Measurements from ENCODE around the gene PTPRN2. TPM values are rescaled to one million over a fixed set of nuclear protein-coding genes. Genes with fewer than 3 reads are reported as not detected.

PTPRN2 gene
- polyA plus RNA-seq, 1 of the 3 experiments (the other 2 are of a cell fraction): 4.0 TPM

GRCh38 chr7:158093156-158093796 is 494.3 kb downstream of the PTPRN2 start:
- CTCF ChIA-PET: interaction anchor here (1.5 to 1.7 kb wide), 2 partner anchors 11 to 19 kb away, joined by 3 to 5 read pairs; no protein-coding TSS in a partner anchor
- WGBS (ENCODE audit: low lambda C conversion rate): 60% methylated on average over 19 of the region's 20 CpGs
- Histone ChIP-seq H3K27ac (ENCODE audit: low read depth in 2 of 2, low read length in 1 of 2) (no peak overlapping the region), H3F3A (replicated peaks; ENCODE audit: insufficient read depth) (no peaks in the 10 kb centered on the region), H3K9ac (no peak overlapping the region), H3K4me3 (ENCODE audit: low read depth in 2 of 2, low read length in 1 of 2) (no peak overlapping the region), H2AFZ (ENCODE audit: low read depth) (no peak overlapping the region), H4K20me1 (ENCODE audit: insufficient read depth) (no peaks in the 10 kb centered on the region), H3K27me3 (ENCODE audit: insufficient read depth) (no peaks in the 10 kb centered on the region), H3K4me1 (ENCODE audit: control insufficient read depth in 1 of 2, insufficient read depth in 2 of 2, low read depth in 1 of 2, low read length in 1 of 2) (peaks cover 0 to 4% of the 10 kb centered on the region in 2 experiments; a peak in 1 of 4 replicates), H3K9me2 (no peaks in the 10 kb centered on the region), H3K4me2 (no peak overlapping the region), H3K79me2 (ENCODE audit: insufficient read depth) (no peaks in the 10 kb centered on the region), H3K9me3 (0 out of 2 replicates have a peak, but pooled peaks cover 4% of the 10 kb centered on the region), H3K36me3 (replicated peaks in 1 of 2; ENCODE audit: control insufficient read depth in 1 of 2, insufficient read depth in 2 of 2, low read length in 1 of 2) (no peaks in the 10 kb centered on the region)
- POLR2A ChIA-PET: no interaction called here
- no peak for TF ChIP-seq FOXM1 (IDR thresholded peaks at IDR 0.05; ENCODE audit: low read depth)
- TF ChIP-seq YY1 (IDR thresholded peaks at IDR 0.05; ENCODE audit: low read depth): no peak
- no peak for TF ChIP-seq IRF3 (IDR thresholded peaks at IDR 0.05; ENCODE audit: low read depth, low read length)
- TF ChIP-seq SIN3A (IDR thresholded peaks at IDR 0.05; ENCODE audit: borderline replicate concordance, low read depth, low read length): no peak
- TF ChIP-seq CHD2 (IDR thresholded peaks at IDR 0.05; ENCODE audit: low read length, partially characterized antibody): no peak
- no peak for TF ChIP-seq MXI1 (IDR thresholded peaks at IDR 0.05; ENCODE audit: low read depth, low read length)
- no peak for TF ChIP-seq TEAD4 (IDR thresholded peaks at IDR 0.05; ENCODE audit: borderline replicate concordance, insufficient read depth)
- TF ChIP-seq GATA2 (CRISPR knock-in tag; IDR thresholded peaks at IDR 0.05): no peak
- no peak for TF ChIP-seq TCF12 (IDR thresholded peaks at IDR 0.05)
- TF ChIP-seq USF1 (IDR thresholded peaks at IDR 0.05; ENCODE audit: borderline replicate concordance, low read depth): no peak
- no peak for TF ChIP-seq EP300 (IDR thresholded peaks at IDR 0.05; ENCODE audit: borderline replicate concordance in 1 of 2, low read depth in 1 of 2, low read length in 1 of 2)
- no peak for TF ChIP-seq RCOR1 (IDR thresholded peaks at IDR 0.05; ENCODE audit: low read length)
- no peak for TF ChIP-seq TAF1 (IDR thresholded peaks at IDR 0.05; ENCODE audit: borderline replicate concordance, low read depth, low read length)
- DNase-seq: no peak

- WGBS (ENCODE audit: low lambda C conversion rate): 60% methylated on average over 14 of the region's 14 CpGs
Observed at GRCh38 chr7:158087196-158087595, 500.4 kb downstream of the PTPRN2 start.

More at GRCh38 chr7:158087196-158087595, 500.4 kb downstream of the PTPRN2 start:
- Histone ChIP-seq H3K9me2 (no peaks in the 10 kb centered on the region), H3K27ac (ENCODE audit: low read depth in 2 of 2, low read length in 1 of 2) (peak overlapping the region in 1 of 2 experiments; percentile 0; a peak in 1 of 4 replicates), H3K4me1 (ENCODE audit: control insufficient read depth in 1 of 2, insufficient read depth in 2 of 2, low read depth in 1 of 2, low read length in 1 of 2) (peaks cover 0 to 15% of the 10 kb centered on the region in 2 experiments; a peak in 2 of 4 replicates), H3K9me3 (0 out of 2 replicates have a peak, but pooled peaks cover 4% of the 10 kb centered on the region), H3F3A (replicated peaks; ENCODE audit: insufficient read depth) (no peaks in the 10 kb centered on the region), H2AFZ (ENCODE audit: low read depth) (no peak overlapping the region), H4K20me1 (ENCODE audit: insufficient read depth) (no peaks in the 10 kb centered on the region), H3K36me3 (replicated peaks in 1 of 2; ENCODE audit: control insufficient read depth in 1 of 2, insufficient read depth in 2 of 2, low read length in 1 of 2) (no peaks in the 10 kb centered on the region), H3K9ac (no peak overlapping the region), H3K4me3 (ENCODE audit: low read depth in 2 of 2, low read length in 1 of 2) (no peak overlapping the region), H3K27me3 (ENCODE audit: insufficient read depth) (no peaks in the 10 kb centered on the region), H3K4me2 (no peak overlapping the region), H3K79me2 (ENCODE audit: insufficient read depth) (no peaks in the 10 kb centered on the region)
- no peak for TF ChIP-seq CHD2 (IDR thresholded peaks at IDR 0.05; ENCODE audit: low read length, partially characterized antibody)
- no peak for TF ChIP-seq JUND (IDR thresholded peaks at IDR 0.05)
- TF ChIP-seq NFIC (IDR thresholded peaks at IDR 0.05; ENCODE audit: borderline replicate concordance): no peak
- no peak for TF ChIP-seq POLR2AphosphoS5 (IDR thresholded peaks at IDR 0.05; ENCODE audit: low read depth, low read length)
- TF ChIP-seq RFX5 (IDR thresholded peaks at IDR 0.05; ENCODE audit: low read length): no peak
- TF ChIP-seq ELF1 (IDR thresholded peaks at IDR 0.05): no peak
- TF ChIP-seq EZH2phosphoT487 (IDR thresholded peaks at IDR 0.05; ENCODE audit: borderline replicate concordance, low read depth): no peak
- no peak for TF ChIP-seq GATA2 (CRISPR knock-in tag; IDR thresholded peaks at IDR 0.05)
- TF ChIP-seq SIN3A (IDR thresholded peaks at IDR 0.05; ENCODE audit: borderline replicate concordance, low read depth, low read length): no peak
- TF ChIP-seq PBX3 (IDR thresholded peaks at IDR 0.05): no peak
- no peak for TF ChIP-seq TCF12 (IDR thresholded peaks at IDR 0.05)
- no peak for TF ChIP-seq RXRA (IDR thresholded peaks at IDR 0.05; ENCODE audit: borderline replicate concordance, low read depth)
- TF ChIP-seq MAX (IDR thresholded peaks at IDR 0.05; ENCODE audit: low read depth): no peak
- no peak for TF ChIP-seq RCOR1 (IDR thresholded peaks at IDR 0.05; ENCODE audit: low read length)
- no peak for TF ChIP-seq YY1 (IDR thresholded peaks at IDR 0.05; ENCODE audit: low read depth)
- no peak for TF ChIP-seq TAF1 (IDR thresholded peaks at IDR 0.05; ENCODE audit: borderline replicate concordance, low read depth, low read length)
- TF ChIP-seq USF2 (IDR thresholded peaks at IDR 0.05; ENCODE audit: borderline replicate concordance, low read depth, low read length): no peak
- no peak for TF ChIP-seq EP300 (IDR thresholded peaks at IDR 0.05; ENCODE audit: borderline replicate concordance in 1 of 2, low read depth in 1 of 2, low read length in 1 of 2)
- DNase-seq: no peak
- POLR2A ChIA-PET: no interaction called here
- CTCF ChIA-PET: interaction anchor here (1.0 to 1.3 kb wide), 2 partner anchors 15 to 25 kb away, joined by 3 to 4 read pairs; no protein-coding TSS in a partner anchor
